Stimulated activated CD4-positive, alpha-beta T cell treated with anti-CD3 and anti-CD28 coated beads, TNF-alpha, amount 100 ng/mL, for 24 hours (primary cell): ENCODE measurements around the gene STARD7.

Experiments used
- DNase-seq, 3 experiments: peaks; one replicate each; pipeline ENCODE4 v3.0.0-alpha.2; 2020; ENCODE audit warnings: low read depth in 3 of 3

Gene STARD7

DNA sequence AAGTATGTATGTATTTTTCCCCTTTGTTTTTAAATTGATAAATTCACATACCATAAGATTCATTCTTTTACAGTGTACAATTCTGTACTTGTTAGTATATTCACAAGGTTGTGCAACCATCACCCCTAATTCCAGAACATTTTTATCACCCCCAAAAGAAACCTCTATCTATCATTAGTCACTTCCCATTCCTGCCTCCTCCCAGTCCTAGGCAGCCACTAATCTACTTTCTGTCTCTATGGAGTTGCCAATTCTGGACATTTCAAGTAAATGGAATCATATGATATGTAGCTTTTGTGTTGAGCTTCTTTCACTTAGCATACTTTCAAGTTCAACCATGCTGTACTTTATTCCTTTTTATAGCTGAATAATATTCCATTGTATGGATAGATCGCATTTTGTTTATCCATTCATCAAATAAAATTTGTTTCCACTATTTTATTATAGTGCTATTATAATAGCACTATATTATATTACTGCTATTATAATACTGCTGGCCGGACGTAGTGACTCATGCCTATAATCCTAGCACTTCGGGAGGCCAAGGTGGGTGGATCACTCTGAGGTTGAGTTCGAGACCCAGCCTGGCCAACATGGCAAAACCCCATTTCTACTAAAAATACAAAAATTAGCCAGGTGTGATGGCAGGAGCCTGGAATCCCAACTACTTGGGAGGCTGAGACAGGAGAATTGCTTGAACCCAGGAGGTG, 10.9 kb downstream of the STARD7 start:
- no peak for DNase-seq

DNA sequence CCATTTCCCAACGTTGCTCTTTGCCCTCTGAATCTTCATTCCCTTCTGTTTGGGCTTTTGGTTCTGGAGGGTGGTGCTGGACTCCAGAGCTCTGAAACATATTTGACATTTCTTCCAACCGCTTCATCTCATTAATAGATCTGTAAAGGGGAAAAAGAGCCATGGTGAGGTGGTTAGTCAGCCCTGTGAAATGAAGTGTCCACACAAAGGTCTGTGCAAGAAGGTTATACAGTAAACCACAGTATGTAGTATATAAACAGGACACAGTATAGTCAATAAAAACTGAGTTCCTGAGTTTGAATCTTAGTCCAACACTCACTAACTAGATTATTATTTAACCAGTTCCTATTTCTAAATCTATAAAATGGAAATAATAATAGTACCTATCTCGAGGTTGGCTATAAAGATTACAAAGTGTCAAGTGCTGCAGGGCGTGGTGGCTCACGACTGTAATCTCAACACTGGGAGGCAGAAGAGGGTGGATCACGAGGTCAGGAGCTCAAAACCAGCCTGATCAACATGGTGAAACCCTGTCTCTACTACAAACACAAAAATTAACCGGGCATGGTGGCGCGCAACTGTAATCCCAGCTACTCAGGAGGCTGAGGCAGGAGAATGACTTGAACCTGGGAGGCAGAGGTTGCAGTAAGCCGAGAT, 13.1 kb downstream of the STARD7 start:
- DNase-seq = no peak

DNA sequence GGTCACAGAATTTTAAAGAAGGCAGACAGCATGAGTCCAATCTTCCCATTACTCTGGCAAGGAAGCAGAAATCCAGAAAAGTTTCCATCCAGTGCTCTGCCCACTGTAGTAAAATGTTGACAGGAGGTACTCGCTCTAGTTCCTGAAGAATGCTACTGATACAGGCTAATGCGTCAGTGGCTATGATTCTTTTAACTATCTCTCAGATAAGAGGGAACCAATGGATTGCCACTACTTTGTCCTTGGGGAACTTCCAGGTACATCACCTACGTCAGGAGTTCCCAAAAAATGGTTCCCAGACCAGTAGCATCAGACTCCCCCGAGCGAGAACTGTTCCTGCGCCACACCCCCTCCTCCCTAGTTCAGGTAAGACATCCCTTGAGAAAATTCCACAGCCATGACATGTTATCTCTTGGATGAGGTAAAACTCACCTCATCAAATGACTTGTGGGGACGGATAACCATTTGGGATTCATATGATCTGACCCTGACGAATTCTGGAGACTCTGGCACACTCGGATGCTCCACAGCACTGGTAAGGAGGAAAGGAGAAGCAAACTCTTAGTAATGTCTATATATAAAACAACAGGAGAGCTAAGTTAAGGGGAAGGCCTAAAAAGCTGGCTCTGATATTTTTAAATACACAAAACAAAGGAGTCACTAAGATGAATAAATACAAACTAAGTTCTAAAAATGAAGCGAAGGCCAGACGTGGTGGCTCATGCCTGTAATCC, 16.5 kb downstream of the STARD7 start:
- no peak for DNase-seq

DNA sequence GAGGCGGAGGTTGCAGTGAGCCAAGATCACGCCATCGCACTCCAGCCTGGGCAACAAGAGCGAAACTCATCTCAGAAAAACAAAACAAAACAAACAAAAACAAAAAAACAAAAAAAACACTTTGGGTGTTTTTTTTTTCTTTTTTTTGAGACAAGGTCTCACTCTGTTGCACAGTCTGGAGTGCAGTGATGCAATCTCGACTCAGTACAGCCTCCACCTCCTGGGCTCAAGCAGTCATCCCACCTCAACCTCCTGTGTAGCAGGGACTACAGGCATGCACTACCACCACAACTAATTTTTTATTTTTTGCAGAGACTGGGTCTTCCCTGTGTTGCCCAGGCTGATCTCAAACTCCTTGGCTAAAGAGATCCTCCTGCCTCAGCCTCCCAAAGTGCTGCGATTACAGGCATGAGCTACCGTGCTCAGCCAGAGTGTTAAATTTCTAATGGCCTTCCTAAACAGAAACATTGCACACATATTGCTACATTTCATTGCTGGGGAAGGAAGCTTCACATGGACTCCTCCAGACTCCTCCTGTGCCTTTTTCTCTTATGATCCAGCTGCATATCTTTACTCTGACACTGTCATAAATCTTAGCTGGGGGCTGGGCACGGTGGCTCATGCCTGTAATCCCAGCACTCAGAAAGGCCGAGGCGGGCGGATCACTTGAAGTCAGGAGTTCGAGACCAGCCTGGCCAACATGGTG, 19.7 kb downstream of the STARD7 start:
- no peak for DNase-seq

DNA sequence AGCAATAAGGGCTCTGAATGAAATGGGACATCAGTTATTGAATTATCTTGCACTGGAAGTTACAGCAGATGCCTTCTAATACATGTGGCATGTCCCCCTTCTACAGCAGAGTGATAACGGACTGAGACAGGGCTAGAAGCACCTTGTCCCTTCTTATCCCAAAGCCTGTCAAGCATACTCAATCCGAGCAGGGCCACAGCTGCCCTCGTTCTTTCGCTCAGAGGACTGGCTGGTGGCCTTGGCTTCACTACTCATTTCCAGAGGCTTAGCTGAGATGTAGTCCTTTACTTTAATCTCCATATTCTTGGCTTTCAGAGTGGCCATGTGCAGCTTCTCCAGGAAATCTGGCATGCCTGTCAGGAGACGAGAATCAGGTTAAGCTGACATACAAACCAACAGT, 22.1 kb downstream of the STARD7 start:
- no peak for DNase-seq

DNA sequence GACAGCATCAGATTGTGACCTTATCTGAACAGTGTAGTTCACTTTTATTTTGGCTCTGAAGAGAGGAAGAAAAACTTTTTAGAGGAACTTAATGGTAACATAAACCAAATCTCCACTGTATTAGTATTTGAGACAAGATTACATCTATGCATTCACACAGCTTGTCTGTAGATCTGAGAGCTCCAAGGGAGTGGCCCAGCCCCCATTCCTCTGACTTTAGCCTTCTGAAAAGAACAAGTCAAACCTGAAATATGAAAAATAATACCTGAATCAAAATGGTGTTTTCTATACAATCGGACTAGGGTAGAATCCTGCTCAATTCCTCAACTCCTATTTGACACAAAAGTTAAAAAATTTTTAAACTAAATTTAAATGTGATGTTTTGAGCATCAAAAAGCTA, 23.1 kb downstream of the STARD7 start:
- DNase-seq = no peak

DNA sequence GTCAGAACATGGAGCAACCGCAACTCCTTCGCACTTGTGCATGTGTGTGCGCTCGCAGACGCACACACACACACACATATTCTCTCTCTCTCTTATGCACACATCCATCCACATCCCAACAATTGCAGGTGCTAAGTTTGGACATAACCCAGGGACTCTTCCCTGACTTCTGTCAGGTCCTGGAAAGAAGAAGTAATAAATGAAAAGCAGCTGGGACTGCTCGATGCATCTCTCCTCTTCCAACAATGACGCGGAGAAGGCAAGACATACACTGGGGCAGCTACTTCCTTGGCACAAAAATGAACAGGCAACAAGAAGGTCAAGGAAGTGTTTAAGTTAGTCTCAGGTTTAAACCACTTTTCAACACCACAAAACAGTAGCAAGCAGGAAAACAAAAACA, 23.6 kb downstream of the STARD7 start:
- DNase-seq = no peak

DNA sequence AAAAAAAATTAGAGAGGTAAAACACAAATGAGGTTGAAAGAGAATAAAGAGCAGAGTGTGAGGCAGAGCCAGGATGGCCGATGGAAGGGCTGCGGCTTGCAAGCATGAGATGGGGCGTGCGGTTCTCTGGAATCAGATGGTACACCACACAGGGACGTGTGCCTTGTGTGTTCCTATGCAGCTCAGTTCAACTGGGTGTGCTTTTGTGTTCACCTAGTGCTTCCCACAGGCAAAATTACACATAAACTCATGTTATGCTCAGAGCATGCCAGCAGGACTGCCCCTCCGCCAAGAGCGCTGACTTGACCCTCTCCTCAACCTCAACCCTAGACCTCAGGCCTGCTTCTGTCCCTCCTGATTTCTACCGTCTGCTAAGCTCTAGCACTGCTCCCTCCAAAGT, 24.4 kb downstream of the STARD7 start:
- no peak for DNase-seq

DNA sequence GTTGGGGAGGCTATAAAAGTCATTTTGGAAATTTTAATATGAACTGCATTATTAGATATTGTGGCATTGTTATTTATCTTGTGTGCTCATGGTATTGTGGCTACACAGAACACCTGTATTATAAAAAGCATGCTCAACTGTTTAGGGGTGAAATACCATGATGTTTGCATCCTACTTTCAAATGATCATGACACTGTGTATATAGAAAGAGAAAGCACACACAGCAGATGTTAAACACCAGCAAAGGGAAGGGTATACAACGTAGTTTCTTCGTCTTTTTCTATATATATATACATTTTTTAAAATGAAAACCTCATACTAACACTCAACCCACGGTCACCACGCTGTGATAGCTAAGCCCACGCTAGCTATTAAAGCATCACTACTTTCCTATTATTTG, 27.1 kb downstream of the STARD7 start:
- DNase-seq = no peak

DNA sequence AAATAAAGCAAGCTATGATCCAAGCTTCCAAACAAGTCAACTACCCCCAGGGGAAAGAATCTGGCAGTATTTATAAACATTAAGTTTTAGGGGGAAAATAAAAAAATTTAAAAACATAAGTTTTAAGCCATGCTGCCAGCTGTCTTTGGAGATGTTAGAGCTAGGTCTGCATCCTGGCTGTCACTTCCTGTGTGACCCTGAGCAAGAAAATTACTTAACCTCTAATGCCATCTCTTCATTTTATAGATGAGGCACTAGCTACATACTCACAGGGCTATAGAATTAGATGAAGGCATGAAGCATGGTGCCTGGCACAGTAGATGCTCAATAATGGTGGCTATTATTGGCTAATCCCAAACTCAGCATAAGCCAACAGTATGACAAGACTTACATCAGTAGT, 28.1 kb downstream of the STARD7 start:
- no peak for DNase-seq

DNA sequence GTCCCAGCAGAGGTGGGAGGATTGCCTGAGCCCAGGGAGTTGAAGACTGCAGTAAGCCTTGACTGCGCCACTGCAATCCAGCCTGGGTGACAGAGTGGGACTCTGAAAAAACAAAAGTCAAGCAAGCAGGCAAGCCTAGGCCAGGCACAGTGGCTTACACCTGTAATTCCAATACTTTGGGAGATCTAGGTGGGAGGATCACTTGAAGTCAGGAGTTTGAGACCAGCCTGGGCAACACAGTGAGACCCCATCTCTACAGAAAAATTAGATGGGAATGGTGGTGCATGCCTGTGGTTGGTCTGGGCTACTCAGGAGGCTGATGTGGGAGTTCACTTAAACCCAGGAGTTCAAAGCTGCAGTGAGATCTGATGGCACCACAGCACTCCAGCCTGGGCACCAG, 28.6 kb downstream of the STARD7 start:
- DNase-seq = no peak

DNA sequence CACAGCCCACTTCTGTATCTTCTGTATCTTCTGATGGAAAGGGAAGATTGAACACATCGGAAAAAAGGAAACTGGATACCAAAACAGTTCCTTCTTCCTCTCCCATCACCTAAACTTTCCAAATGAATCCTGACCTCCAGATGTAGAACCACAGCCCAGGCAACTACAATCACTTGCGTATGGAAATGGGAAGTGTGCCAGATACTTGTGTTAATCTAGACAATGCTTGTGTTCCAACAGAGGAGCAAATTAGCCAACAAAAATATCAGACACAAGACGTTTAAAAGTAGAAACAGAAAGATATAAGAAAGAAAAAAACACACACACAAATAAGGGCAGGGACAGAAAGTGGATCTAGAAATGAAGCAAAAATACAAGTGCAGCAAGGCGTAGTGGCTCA, 32.0 kb downstream of the STARD7 start:
- no peak for DNase-seq

DNA sequence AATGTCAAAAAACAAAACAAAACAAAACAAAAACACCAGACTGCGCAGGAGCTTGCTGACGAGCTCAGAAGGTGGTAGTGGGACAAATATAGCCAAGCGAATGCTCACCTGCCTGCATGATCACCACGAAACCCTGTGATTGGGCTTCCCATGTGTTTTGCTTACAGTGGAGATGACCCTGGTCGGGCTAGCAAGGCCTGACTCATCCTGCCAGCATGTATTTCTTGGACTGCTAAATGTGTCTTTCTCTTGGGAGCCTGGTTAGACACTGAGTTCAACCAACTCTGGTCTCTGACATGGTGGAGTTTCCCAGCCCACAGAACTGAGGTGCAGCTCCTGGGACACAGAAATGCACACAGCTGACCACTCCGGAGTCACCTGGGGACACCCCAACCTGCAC, 32.7 kb downstream of the STARD7 start:
- DNase-seq = no peak

DNA sequence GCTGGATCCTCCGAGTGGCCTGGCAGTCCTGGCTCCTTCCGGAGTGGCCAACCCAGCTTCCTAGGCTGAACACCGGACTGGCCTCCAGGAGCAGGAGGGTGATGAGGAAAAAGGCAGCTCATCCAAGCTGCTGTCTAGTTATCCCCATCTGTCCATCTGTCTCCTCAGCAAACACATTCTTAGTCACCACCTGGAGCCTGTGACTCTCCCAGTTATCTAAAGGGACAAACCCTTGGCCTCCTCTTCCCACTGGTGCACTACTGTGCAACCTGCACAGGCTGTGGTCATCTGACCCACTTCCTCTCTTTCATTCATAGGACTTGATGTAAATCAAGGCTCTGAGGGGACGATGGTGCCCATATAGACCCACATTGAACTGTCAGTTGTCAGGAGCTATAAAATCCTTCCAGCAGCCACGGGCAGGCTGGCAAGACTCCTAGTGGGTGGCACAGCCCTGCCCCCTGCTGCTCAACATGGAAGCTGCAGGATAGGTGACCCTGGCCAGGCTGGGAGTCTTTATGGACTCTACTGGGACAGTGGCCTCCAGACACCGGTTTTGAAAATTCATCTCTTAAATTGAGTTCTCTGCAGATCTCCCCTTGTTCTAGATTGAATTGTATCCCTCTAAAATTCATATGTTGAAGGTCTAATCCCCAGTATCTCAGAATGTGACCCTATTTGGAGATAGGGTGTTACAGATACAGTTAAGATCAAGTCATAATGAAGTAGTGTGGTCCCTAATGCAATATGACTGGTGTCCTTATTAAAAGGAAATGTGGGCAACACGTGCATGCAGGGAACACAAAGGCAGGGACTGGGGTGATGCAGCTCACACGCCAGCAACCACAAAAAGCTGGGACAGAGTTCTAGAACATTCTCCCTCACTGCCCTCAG, 34.1 kb downstream of the STARD7 start:
- peak; percentile 69 to 83 (median 77) for DNase-seq

DNA sequence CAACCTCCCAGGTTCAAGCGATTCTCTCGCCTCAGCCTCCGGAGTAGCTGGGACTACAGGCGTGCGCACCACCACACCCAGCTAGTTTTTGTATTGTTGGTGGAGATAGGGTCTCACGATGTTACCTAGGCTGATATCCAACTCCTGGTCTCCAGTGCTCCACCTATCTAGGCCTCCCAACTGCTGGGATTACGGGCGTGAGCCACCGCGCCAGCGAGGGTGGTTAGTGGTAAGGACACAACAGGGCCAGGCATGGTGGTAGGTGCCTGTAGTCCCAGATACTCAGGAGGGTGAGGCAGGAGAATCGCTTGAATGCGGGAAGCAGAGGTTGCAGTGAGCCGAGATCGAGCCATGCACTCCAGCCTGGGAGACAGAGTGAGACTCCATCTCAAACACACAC, 36.8 kb downstream of the STARD7 start:
- DNase-seq = no peak

DNA sequence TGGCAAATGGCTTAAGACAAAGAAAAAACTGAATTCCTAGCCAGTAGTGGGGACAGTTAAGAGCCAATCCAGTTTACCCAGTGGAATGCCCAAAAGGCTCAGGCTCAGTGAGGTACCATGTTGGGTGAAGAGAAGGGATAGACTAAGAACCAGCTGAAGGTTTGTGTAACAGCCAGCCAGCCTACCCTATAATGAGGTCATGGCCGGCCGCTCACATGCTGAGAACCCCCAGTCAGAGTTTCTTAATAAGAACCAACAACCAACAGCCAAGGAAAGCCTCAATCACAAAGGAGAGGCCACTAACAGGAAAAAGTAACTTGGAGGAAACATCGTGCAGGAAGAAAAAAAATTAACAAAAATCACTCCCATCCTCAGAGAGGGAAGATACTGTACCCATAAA, 38.0 kb downstream of the STARD7 start:
- DNase-seq = no peak

DNA sequence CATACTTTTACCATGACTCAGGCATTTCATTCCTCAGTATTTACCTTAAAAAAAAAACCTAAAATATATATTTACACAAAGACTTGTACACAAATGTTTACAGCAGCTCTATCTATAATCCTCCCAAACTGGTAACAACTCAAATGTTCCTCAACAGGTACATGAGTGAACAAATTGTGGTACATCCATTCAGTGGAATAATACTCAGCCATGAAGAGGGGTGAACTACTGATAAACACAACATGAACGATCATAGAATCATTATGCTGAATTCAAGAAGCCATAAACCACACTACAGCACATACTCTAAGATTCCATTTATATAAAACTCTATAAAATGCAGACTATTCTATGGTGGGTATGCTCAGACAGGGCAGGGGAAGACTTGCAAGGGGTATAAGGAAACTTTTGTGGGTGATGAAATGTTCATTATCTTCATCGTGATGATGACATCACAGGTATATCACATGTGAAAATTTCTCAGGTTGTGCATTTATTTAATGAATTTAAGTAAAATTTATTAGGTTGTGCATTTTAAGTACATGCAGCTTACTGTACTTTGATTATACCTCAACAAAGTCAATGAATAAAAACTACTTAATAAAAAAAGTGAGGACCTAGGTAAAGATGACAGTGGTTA, 38.6 kb downstream of the STARD7 start:
- DNase-seq = no peak

DNA sequence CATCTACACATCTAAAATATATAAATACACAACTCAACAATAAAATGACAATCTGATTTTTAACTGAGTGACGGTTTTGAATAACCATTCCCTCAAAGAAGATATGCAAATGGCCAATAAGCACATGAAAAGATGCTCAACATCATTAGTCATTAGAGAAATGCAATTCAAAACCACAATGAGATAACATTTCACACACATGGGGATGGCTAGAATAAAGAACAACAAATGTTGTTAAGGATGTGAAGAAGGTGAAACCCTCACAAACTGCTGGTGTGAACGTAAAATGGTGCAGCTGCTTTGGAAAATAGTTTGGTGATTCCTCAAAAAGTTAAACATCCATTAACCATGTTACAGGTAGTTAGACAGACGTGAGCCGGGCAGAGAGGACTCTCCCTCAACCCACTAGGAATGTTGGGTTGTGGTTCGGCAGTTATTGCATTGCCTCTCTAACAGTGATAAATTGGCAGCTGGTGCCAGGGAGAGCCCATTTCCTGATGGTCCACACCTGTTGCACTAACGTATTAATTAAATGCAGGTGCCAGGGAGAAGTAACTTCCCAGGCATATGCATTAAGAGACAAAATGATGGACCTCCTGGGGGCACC, 41.1 kb downstream of the STARD7 start:
- no peak for DNase-seq

DNA sequence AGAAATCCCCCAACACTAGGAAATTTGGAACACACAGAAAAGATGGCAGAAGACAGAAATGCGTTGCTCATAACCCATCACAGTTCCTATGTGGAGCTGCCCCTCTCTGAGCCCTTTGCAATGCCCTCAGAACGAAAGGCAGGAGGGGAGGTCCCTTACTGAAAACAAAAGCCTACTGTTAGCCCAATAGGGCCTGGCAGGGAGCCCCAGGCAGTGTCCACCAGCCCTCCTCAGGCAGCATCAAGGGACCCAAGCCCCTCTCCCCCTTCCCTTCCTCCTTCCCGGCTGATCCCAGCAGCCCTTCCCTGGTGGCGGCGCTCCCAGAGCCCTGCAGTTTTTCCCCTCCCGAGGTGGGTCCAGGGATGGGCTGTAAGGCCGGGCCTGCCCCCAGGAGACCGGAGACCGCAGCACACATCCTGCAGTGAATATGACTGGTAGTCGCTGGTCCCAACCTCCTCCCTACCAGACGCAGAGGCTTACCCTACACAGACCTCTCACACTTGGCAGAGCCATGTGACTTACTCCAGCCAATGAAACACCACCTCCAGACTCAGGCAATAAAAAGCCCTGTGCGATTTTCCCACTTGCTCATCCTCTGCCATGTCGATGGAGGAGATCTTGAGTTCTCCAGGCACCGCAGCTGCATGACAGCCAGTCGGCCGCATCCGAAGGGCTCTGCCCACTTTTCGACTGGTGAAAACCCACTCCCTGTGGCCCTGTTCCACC, 44.0 kb downstream of the STARD7 start:
- peak in 1 of 3 experiments; percentile 71 for DNase-seq
